Endothelial cell of umbilical vein (primary cell): ENCODE data around the gene ZNF620. TPM values are rescaled to one million over a fixed set of nuclear protein-coding genes. Genes with fewer than 3 reads are reported as not detected.

Experiments used
- BruUV-seq: library from RNA; stranded (reverse); fragments of 400-500 nt; replicated peaks from 2 replicates; lab custom pipeline; 2021; lab: Mats Ljungman, UMichigan
- CTCF ChIA-PET: fragments of 300-600, 350-600 bp; sonication (Branson Sonifier 250); formaldehyde crosslinking; loops from one replicate; lab custom pipeline; 2021; ENCODE audit warnings: antibody characterized with exemption, inconsistent platforms; lab: Charles Lee
- POLR2A ChIA-PET: fragments of 300-600, 350-600 bp; sonication (Branson Sonifier 250); formaldehyde crosslinking; loops from one replicate; lab custom pipeline; 2021; ENCODE audit warnings: antibody characterized with exemption, inconsistent platforms; lab: Charles Lee
- DNase-seq: peaks from one replicate; pipeline ENCODE4 v3.0.0-alpha.2; 2011; ENCODE audit warnings: low read depth, low spot score
- FAIRE-seq: peaks from 2 replicates; lab custom pipeline; 2011; peaks lifted over from hg19 to GRCh38; lab: Jason Lieb, UNC
- H2AFZ ChIP-seq: 2 replicates; pipeline ENCODE4 v1.6.0; 2012; ENCODE audit warnings: low read depth, low read length, control low read depth, inconsistent platforms
- H3K27ac ChIP-seq: 2 replicates; pipeline ENCODE4 v1.5.1; 2011; ENCODE audit warnings: low read depth, mild to moderate bottlenecking, control low read depth, low read length, moderate library complexity; ENCODE audit not compliant: insufficient read depth
- H3K27me3 ChIP-seq, 2 experiments: 2 replicates each; pipeline versions ENCODE4 v1.6.0 to v1.6.1; 2011; ENCODE audit warnings: low read length in 2 of 2, mixed read lengths in 1 of 2; ENCODE audit not compliant: control insufficient read depth in 2 of 2, insufficient read depth in 2 of 2
- H3K36me3 ChIP-seq, 2 experiments: 2 replicates in 1 of 2; 3 replicates in 1 of 2; pipeline ENCODE4 v1.5.1; 2011; ENCODE audit warnings: low read length in 2 of 2, mild to moderate bottlenecking in 1 of 2, moderate library complexity in 1 of 2; ENCODE audit not compliant: control insufficient read depth in 2 of 2, insufficient read depth in 2 of 2; ENCODE audit errors: extremely low read depth in 1 of 2
- H3K4me1 ChIP-seq: 3 replicates; pipeline ENCODE4 v1.5.1; 2011; ENCODE audit warnings: mild to moderate bottlenecking, low read length; ENCODE audit not compliant: control insufficient read depth, insufficient read depth; ENCODE audit errors: extremely low read depth
- H3K4me2 ChIP-seq: 2 replicates; pipeline ENCODE4 v1.6.1; 2011; ENCODE audit warnings: low read length, control low read depth, mixed read lengths; ENCODE audit not compliant: insufficient read depth
- H3K4me3 ChIP-seq, 3 experiments: fragments of 200-600 bp in 1 of 3; sonication (generic), shearing (Covaris generic) in 1 of 3; replicated peaks in 1 of 3; 2 replicates each; pipeline ENCODE4 v1.5.1; 2011 to 2016; ENCODE audit warnings: control low read depth in 3 of 3, low read length in 3 of 3, mild to moderate bottlenecking in 2 of 3, inconsistent platforms in 1 of 3, low read depth in 1 of 3, moderate library complexity in 1 of 3; ENCODE audit not compliant: insufficient read depth in 1 of 3
- H3K79me2 ChIP-seq: 2 replicates; pipeline ENCODE4 v1.6.0; 2012; ENCODE audit warnings: low read length, inconsistent platforms; ENCODE audit not compliant: control insufficient read depth, insufficient read depth
- H3K9ac ChIP-seq: replicated peaks from 2 replicates; pipeline ENCODE3; 2011; ENCODE audit warnings: low read length, control low read depth; ENCODE audit not compliant: insufficient read depth; ENCODE audit errors: extremely low read depth
- H3K9me1 ChIP-seq: replicated peaks from 3 replicates; pipeline ENCODE4 v1.6.0; 2011; ENCODE audit warnings: mild to moderate bottlenecking, low read length; ENCODE audit not compliant: control insufficient read depth, insufficient read depth; ENCODE audit errors: extremely low read depth
- H3K9me3 ChIP-seq: replicated peaks from 2 replicates; pipeline ENCODE4 v1.5.1; 2012; ENCODE audit warnings: low read length, inconsistent platforms; ENCODE audit not compliant: control insufficient read depth, insufficient read depth
- H4K20me1 ChIP-seq: replicated peaks from 2 replicates; pipeline ENCODE3; 2011; ENCODE audit warnings: mild to moderate bottlenecking, low read length; ENCODE audit not compliant: control insufficient read depth, insufficient read depth; ENCODE audit errors: extremely low read depth
- EZH2 ChIP-seq: IDR thresholded peaks from 2 replicates; pipeline ENCODE4 v1.6.1; 2012; ENCODE audit warnings: borderline replicate concordance, low read depth, mild to moderate bottlenecking, moderate library complexity, low read length, inconsistent platforms; ENCODE audit not compliant: severe bottlenecking
- FOS ChIP-seq: IDR thresholded peaks from 2 replicates; pipeline ENCODE4 v1.6.1; 2011; ENCODE audit warnings: mild to moderate bottlenecking, low read length, moderate library complexity, borderline replicate concordance; ENCODE audit not compliant: insufficient read depth
- GATA2 ChIP-seq: IDR thresholded peaks from 2 replicates; pipeline ENCODE4 v1.7.0; 2011; ENCODE audit warnings: low read depth, mild to moderate bottlenecking, moderate library complexity, mixed read lengths, low read length; ENCODE audit not compliant: insufficient read length, insufficient read depth
- JUN ChIP-seq: IDR thresholded peaks from 2 replicates; pipeline ENCODE4 v1.6.1; 2011; ENCODE audit warnings: borderline replicate concordance, low read depth; ENCODE audit not compliant: insufficient read length, insufficient read depth
- MYC ChIP-seq: IDR thresholded peaks from one replicate; pipeline ENCODE4 v1.6.1; 2011; ENCODE audit warnings: mild to moderate bottlenecking, low read depth, low read length
- POLR2A ChIP-seq: IDR thresholded peaks from 2 replicates; pipeline ENCODE4 v1.6.1; 2012; ENCODE audit warnings: low read depth, mild to moderate bottlenecking, control low read depth, low read length
- POLR2AphosphoS5 ChIP-seq: IDR thresholded peaks from 2 replicates; pipeline ENCODE4 v1.6.1; 2012; ENCODE audit warnings: low read depth, mild to moderate bottlenecking, control low read depth, low read length, moderate library complexity; ENCODE audit not compliant: insufficient read depth
- dilution Hi-C: fragments of 300-500 bp; cut with MboI; formaldehyde crosslinking; loops from one replicate; pipeline ENCODE4 v1.15.0; 2019; ENCODE audit warnings: low sequenced_read_pairs; ENCODE audit not compliant: extremely low pct_ligation_motif_present
- intact Hi-C: fragments of 100-400 bp; cut with micrococcal nuclease; formaldehyde crosslinking; loops from one replicate; pipeline ENCODE4 v1.10.0; 2022
- polyA plus RNA-seq, 4 experiments: library from polyadenylated mRNA; depleted of rRNA in 3 of 4; stranded (reverse) in 3 of 4; unstranded in 1 of 4; fragments of >200 nt; gene quantifications; 2 replicates each; pipeline versions ENCODE4 v1.2.1 to v1.2.3, GENCODE V29; 2011 to 2012; ENCODE audit warnings: missing spikeins in 1 of 4
- total RNA-seq: library from RNA; stranded (reverse); gene quantifications from 2 replicates; pipeline ENCODE4 v1.2.3, GENCODE V29; 2021
- TF ChIP-seq, protein P1 (sequence below): IDR thresholded peaks from 2 replicates; pipeline ENCODE4 v1.6.1; 2011; ENCODE audit not compliant: insufficient read depth, insufficient read length
- TF ChIP-seq, protein P2 (sequence below), 2 donors: IDR thresholded peaks; 1 replicate in 1 of 2; 2 replicates in 1 of 2; pipeline ENCODE4 v1.5.1; 2011; ENCODE audit warnings: low read length in 2 of 2, mild to moderate bottlenecking in 2 of 2, moderate library complexity in 2 of 2, control low read depth in 1 of 2, inconsistent platforms in 1 of 2, low read depth in 1 of 2; ENCODE audit not compliant: insufficient read depth in 1 of 2; ENCODE audit errors: extremely low read depth in 1 of 2

ZNF620 gene
- total and polyA plus RNA-seq, 2 donors (not counting 3 experiments of a cell fraction or from before 2014, with no cell fraction given): 1.9 to 4.0 TPM

DNA sequence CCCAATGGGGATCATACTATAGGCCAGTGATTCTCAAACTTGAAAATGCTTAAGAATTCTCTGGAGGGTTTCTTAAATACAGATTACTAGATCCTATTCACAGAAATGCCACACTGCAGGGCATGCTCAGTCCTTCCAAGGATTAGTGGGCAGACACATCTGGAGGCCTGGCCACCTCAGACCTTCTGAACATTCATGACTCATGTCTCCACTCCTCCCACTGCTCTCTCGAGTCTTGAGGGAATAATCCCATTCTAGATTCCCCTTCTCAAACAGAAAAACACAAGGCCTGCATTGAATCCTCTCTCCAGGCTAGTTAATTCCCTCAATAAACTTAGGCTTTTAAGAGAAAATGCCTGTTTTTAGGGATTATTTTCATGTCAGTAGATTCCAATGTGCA, 41.0 kb downstream of the ZNF620 start:
- ChIA-PET CTCF (no interaction called here), POLR2A (no interaction called here)
- no peak overlapping the region for H3K4me2 ChIP-seq
- no peaks in the 10 kb centered on the region for H3K9me3 ChIP-seq
- no peak overlapping the region for H3K4me3 ChIP-seq
- dilution Hi-C loops (no loop called here), intact Hi-C loops (no loop called here)
- no peaks in the 10 kb centered on the region for H3K36me3 ChIP-seq
- no peaks in the 10 kb centered on the region for H3K79me2 ChIP-seq
- FAIRE-seq: no peak
- no TSS peak for BruUV-seq
- H3K27ac ChIP-seq: no peak overlapping the region
- no peaks in the 10 kb centered on the region for H3K9me1 ChIP-seq
- H3K9ac ChIP-seq: no peak overlapping the region
- no peak overlapping the region for H2AFZ ChIP-seq
- TF ChIP-seq, protein P1, sequence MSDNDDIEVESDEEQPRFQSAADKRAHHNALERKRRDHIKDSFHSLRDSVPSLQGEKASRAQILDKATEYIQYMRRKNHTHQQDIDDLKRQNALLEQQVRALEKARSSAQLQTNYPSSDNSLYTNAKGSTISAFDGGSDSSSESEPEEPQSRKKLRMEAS: no peak
- TF ChIP-seq FOS (no peak), JUN (no peak), POLR2AphosphoS5 (no peak), GATA2 (no peak), EZH2 (no peak), POLR2A (no peak), MYC (no peak)
- TF ChIP-seq, protein P2, sequence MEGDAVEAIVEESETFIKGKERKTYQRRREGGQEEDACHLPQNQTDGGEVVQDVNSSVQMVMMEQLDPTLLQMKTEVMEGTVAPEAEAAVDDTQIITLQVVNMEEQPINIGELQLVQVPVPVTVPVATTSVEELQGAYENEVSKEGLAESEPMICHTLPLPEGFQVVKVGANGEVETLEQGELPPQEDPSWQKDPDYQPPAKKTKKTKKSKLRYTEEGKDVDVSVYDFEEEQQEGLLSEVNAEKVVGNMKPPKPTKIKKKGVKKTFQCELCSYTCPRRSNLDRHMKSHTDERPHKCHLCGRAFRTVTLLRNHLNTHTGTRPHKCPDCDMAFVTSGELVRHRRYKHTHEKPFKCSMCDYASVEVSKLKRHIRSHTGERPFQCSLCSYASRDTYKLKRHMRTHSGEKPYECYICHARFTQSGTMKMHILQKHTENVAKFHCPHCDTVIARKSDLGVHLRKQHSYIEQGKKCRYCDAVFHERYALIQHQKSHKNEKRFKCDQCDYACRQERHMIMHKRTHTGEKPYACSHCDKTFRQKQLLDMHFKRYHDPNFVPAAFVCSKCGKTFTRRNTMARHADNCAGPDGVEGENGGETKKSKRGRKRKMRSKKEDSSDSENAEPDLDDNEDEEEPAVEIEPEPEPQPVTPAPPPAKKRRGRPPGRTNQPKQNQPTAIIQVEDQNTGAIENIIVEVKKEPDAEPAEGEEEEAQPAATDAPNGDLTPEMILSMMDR (IDR thresholded peaks at IDR 0.05; ENCODE audit: extremely low read depth in 1 of 2, insufficient read depth in 1 of 2, low read depth in 1 of 2, low read length in 2 of 2): no peak
- H4K20me1 ChIP-seq: no peaks in the 10 kb centered on the region
- no peaks in the 10 kb centered on the region for H3K4me1 ChIP-seq
- H3K27me3 ChIP-seq: no peaks in the 10 kb centered on the region
- DNase-seq: no peak
